Caco-2 (cell line): ENCODE results near the gene LSM6. TPM values are rescaled to one million over a fixed set of nuclear protein-coding genes. Genes with fewer than 3 reads are reported as not detected.

ENCODE experiments used
- BruUV-seq: library from RNA; stranded (reverse); fragments of 400-500 nt; replicated peaks from 2 replicates; lab custom pipeline; 2021; lab: Mats Ljungman, UMichigan
- CTCF ChIA-PET: fragments of 300-600 bp; sonication (Branson Sonifier 250); formaldehyde crosslinking; loops from one replicate; lab custom pipeline; 2022; ENCODE audit warnings: antibody characterized with exemption; lab: Charles Lee
- POLR2A ChIA-PET: fragments of 300-600 bp; sonication (Branson Sonifier 250); formaldehyde crosslinking; loops from one replicate; lab custom pipeline; 2022; ENCODE audit warnings: antibody characterized with exemption; lab: Charles Lee
- DNase-seq, 2 experiments: peaks; one replicate each; pipeline versions ENCODE4 v3.0.0 to v3.0.0-alpha.2; 2020 to 2022
- H3K27me3 ChIP-seq: replicated peaks from 2 replicates; pipeline ENCODE4 v1.6.0; 2011; ENCODE audit warnings: low read length; ENCODE audit not compliant: control insufficient read depth, insufficient read depth
- H3K36me3 ChIP-seq: 2 replicates; pipeline ENCODE4 v1.5.1; 2011; ENCODE audit warnings: low read length; ENCODE audit not compliant: control insufficient read depth, insufficient read depth
- H3K4me1 ChIP-seq: fragments of 250-450 bp; sonication (Bioruptor Pico); 2 replicates; pipeline ENCODE4 v1.5.1; 2020; ENCODE audit warnings: mild to moderate bottlenecking
- H3K4me3 ChIP-seq: 2 replicates; pipeline ENCODE4 v1.5.1; 2011; ENCODE audit warnings: low read depth, mild to moderate bottlenecking, control low read depth, low read length
- H3K9me3 ChIP-seq: fragments of 250-450 bp; sonication (Bioruptor Pico); 2 replicates; pipeline ENCODE4 v1.5.1; 2020; ENCODE audit warnings: mild to moderate bottlenecking, moderate library complexity
- H3K27ac Mint-ChIP-seq: one replicate; pipeline ENCODE4 v1.8.0; 2022; ENCODE audit warnings: mixed read lengths; ENCODE audit not compliant: unreplicated experiment
- H3K27me3 Mint-ChIP-seq: one replicate; pipeline ENCODE4 v1.8.0; 2022; ENCODE audit warnings: mixed read lengths; ENCODE audit not compliant: insufficient read depth, unreplicated experiment
- H3K36me3 Mint-ChIP-seq: one replicate; pipeline ENCODE4 v1.8.0; 2022; ENCODE audit warnings: mild to moderate bottlenecking, mixed read lengths; ENCODE audit not compliant: insufficient read depth, unreplicated experiment
- H3K4me1 Mint-ChIP-seq: one replicate; pipeline ENCODE4 v1.8.0; 2022; ENCODE audit warnings: low read depth, mixed read lengths; ENCODE audit not compliant: unreplicated experiment
- H3K4me3 Mint-ChIP-seq: one replicate; pipeline ENCODE4 v1.8.0; 2022; ENCODE audit warnings: mild to moderate bottlenecking, moderate library complexity, mixed read lengths; ENCODE audit not compliant: unreplicated experiment
- H3K9me3 Mint-ChIP-seq: one replicate; pipeline ENCODE4 v1.8.0; 2022; ENCODE audit warnings: mixed read lengths; ENCODE audit not compliant: unreplicated experiment
- intact Hi-C: fragments of 100-400 bp; cut with micrococcal nuclease; formaldehyde crosslinking; loops from one replicate; pipeline ENCODE4 v1.10.0; 2022; ENCODE audit not compliant: unreplicated experiment
- total RNA-seq: library from RNA; stranded (reverse); gene quantifications from 2 replicates; pipeline ENCODE4 v1.2.3, GENCODE V29; 2022
- TF ChIP-seq, protein P1 (sequence below), 2 experiments: fragments of 200-600 bp in 1 of 2; IDR thresholded peaks; 1 replicate in 1 of 2; 2 replicates in 1 of 2; pipeline versions ENCODE4 v1.5.1 to v1.8.0; 2011 to 2022; ENCODE audit warnings: antibody characterized with exemption in 1 of 2, control low read depth in 1 of 2, inconsistent platforms in 1 of 2, low read depth in 1 of 2, low read length in 1 of 2, mild to moderate bottlenecking in 1 of 2, moderate library complexity in 1 of 2; ENCODE audit not compliant: insufficient read depth in 1 of 2, severe bottlenecking in 1 of 2, unreplicated experiment in 1 of 2

Gene LSM6
- total RNA-seq, 1 experiment from 2014 or later, result 46.8 TPM

DNA sequence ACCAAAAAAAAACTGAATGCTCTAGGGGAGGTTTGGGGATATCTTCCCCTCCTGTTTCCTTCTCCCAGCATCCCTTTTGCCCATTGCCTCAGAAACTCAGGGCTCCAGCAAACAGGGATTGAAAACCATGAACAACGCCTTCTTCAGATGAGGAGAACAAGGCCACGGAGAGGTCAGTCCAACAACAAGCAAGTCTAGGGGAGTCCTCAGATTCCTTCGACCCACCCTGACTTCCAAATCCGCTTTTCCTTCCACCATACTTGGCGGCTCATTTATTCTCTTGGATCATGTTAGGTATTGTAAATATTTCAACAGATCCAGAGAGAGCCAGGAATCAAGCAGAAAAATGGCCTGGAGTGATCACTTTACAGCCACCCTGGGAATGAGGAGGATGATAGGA lies 60.7 kb downstream of the LSM6 start:
- Mint-ChIP-seq H3K27me3 (peaks cover 2% of the 10 kb centered on the region), H3K27ac (no peak overlapping the region), H3K4me1 (no peaks in the 10 kb centered on the region), H3K9me3 (peaks cover 9% of the 10 kb centered on the region), H3K4me3 (no peak overlapping the region), H3K36me3 (no peaks in the 10 kb centered on the region)
- peaks cover 2% of the 10 kb centered on the region; the same call in 1 of the 2 replicates for H3K4me1 ChIP-seq
- H3K27me3 ChIP-seq, result no peaks in the 10 kb centered on the region
- intact Hi-C loops, result no loop called here
- no peaks in the 10 kb centered on the region for H3K36me3 ChIP-seq
- no peak for DNase-seq
- TF ChIP-seq, protein P1, sequence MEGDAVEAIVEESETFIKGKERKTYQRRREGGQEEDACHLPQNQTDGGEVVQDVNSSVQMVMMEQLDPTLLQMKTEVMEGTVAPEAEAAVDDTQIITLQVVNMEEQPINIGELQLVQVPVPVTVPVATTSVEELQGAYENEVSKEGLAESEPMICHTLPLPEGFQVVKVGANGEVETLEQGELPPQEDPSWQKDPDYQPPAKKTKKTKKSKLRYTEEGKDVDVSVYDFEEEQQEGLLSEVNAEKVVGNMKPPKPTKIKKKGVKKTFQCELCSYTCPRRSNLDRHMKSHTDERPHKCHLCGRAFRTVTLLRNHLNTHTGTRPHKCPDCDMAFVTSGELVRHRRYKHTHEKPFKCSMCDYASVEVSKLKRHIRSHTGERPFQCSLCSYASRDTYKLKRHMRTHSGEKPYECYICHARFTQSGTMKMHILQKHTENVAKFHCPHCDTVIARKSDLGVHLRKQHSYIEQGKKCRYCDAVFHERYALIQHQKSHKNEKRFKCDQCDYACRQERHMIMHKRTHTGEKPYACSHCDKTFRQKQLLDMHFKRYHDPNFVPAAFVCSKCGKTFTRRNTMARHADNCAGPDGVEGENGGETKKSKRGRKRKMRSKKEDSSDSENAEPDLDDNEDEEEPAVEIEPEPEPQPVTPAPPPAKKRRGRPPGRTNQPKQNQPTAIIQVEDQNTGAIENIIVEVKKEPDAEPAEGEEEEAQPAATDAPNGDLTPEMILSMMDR (IDR thresholded peaks at IDR 0.05; ENCODE audit: insufficient read depth in 1 of 2, low read depth in 1 of 2, low read length in 1 of 2, severe bottlenecking in 1 of 2, unreplicated experiment in 1 of 2), result no peak
- CTCF ChIA-PET, result no interaction called here
- no peaks in the 10 kb centered on the region for H3K9me3 ChIP-seq
- POLR2A ChIA-PET, result no interaction called here
- H3K4me3 ChIP-seq, result no peak overlapping the region
- no TSS peak for BruUV-seq

DNA sequence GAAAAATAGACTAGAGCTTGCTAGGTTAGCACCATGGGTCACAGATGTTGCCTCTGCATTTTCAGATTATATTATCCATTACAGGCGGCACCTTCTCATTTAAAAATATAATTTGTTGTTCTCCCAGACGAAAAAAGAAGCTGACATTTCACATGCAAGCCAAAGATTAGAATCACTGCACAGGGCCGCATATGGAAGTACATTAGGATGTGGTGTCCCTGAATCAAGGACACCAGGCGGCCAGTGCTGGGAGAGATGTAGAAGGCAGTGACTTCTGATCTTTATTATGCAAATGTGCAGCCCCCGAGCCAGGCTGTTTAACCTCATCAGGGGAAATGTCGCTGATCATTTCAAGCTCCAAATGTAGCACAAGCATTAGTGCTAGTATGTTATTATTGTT lies 61.6 kb downstream of the LSM6 start:
- no peak for DNase-seq
- H3K4me1 Mint-ChIP-seq, result peaks cover 5% of the 10 kb centered on the region
- intact Hi-C loops, result no loop called here
- Histone ChIP-seq H3K4me3 (no peak overlapping the region), H3K36me3 (no peaks in the 10 kb centered on the region), H3K4me1 (peaks cover 8% of the 10 kb centered on the region; the same call in 1 of the 2 replicates), H3K27me3 (no peaks in the 10 kb centered on the region), H3K9me3 (no peaks in the 10 kb centered on the region)
- no peak overlapping the region for H3K4me3 Mint-ChIP-seq
- no peaks in the 10 kb centered on the region for H3K36me3 Mint-ChIP-seq
- TF ChIP-seq, protein P1 (IDR thresholded peaks at IDR 0.05; ENCODE audit: insufficient read depth in 1 of 2, low read depth in 1 of 2, low read length in 1 of 2, severe bottlenecking in 1 of 2, unreplicated experiment in 1 of 2), result no peak
- peaks cover 3% of the 10 kb centered on the region for H3K9me3 Mint-ChIP-seq
- ChIA-PET CTCF (no interaction called here), POLR2A (no interaction called here)
- H3K27me3 Mint-ChIP-seq, result peaks cover 2% of the 10 kb centered on the region
- H3K27ac Mint-ChIP-seq, result no peak overlapping the region
- BruUV-seq, result no TSS peak

- no peaks in the 10 kb centered on the region for H3K27me3 ChIP-seq
- H3K36me3 ChIP-seq, result no peaks in the 10 kb centered on the region
- Mint-ChIP-seq H3K27me3 (peaks cover 2% of the 10 kb centered on the region), H3K9me3 (no peaks in the 10 kb centered on the region), H3K27ac (no peak overlapping the region), H3K4me1 (peaks cover 5% of the 10 kb centered on the region), H3K36me3 (no peaks in the 10 kb centered on the region), H3K4me3 (no peak overlapping the region)
- ChIA-PET CTCF (no interaction called here), POLR2A (no interaction called here)
- H3K4me3 ChIP-seq, result no peak overlapping the region
- no TSS peak for BruUV-seq
- intact Hi-C loops, result no loop called here
- no peak for DNase-seq
- peaks cover 8% of the 10 kb centered on the region; the same call in 1 of the 2 replicates for H3K4me1 ChIP-seq
- no peaks in the 10 kb centered on the region for H3K9me3 ChIP-seq
- TF ChIP-seq, protein P1 (IDR thresholded peaks at IDR 0.05; ENCODE audit: insufficient read depth in 1 of 2, low read depth in 1 of 2, low read length in 1 of 2, severe bottlenecking in 1 of 2, unreplicated experiment in 1 of 2), result no peak
These were observed 62.6 kb downstream of the LSM6 start for GRCh38 chr4:146238107-146238506.

Other genes starting within 250 kb of the LSM6 start
- gene ZNF827, start 236.9 kb upstream of the LSM6 start, total RNA-seq, result 4.4 and 5.3 TPM in 2 replicates
- not detected in 2 replicates for gene REELD1, start 38.8 kb downstream of the LSM6 start, total RNA-seq